ENCODE results near the gene USP24. TPM values are rescaled to one million over a fixed set of nuclear protein-coding genes. Genes with fewer than 3 reads are reported as not detected.
A peak's percentile ranks its signal among the peaks of the same experiment; 100 is the strongest.

Gene USP24
- total and polyA plus RNA-seq, 10 of the 15 experiments (the other 5 are each of a cell fraction or from before 2014, with no cell fraction given) = 4.6 to 36.5 (median 25.3) TPM

GRCh38 chr1:55150880-55151588 is 64.1 kb downstream of the USP24 start:
- ChIA-PET SMC1A (ENCODE audit: uncharacterized antibody, unreplicated experiment) (interaction anchor here (0.6 to 7.2 kb wide), 3 partner anchors 9 to 62 kb away, joined by 3 to 34 read pairs (median 4); no protein-coding TSS in a partner anchor), RAD21 (ENCODE audit: unreplicated experiment) (no interaction called here), CTCF (interaction anchor here (0.6 to 2.0 kb wide), 3 partner anchors 8 to 127 kb away, joined by 3 to 9 read pairs (median 5); no protein-coding TSS in a partner anchor), POLR2A (no interaction called here)
- Histone ChIP-seq H4K20me1 (ENCODE audit: control insufficient read depth, insufficient read depth) (no peaks in the 10 kb centered on the region), H2AFZ (ENCODE audit: control insufficient read depth, low read depth, low read length) (peak overlapping the region; percentile 19; the same call in 1 of the 2 replicates), H3K27me3 (replicated peaks in 1 of 2; ENCODE audit: control insufficient read depth in 2 of 2, insufficient read depth in 2 of 2, low read length in 1 of 2) (no peaks in the 10 kb centered on the region), H3K36me3 (ENCODE audit: control insufficient read depth in 2 of 2, insufficient read depth in 2 of 2, low read length in 1 of 2) (peaks cover 2 to 21% of the 10 kb centered on the region in 2 experiments), H3K9ac (ENCODE audit: control insufficient read depth, insufficient read depth, low read length) (no peak overlapping the region), H3K9me3 (replicated peaks; ENCODE audit: control insufficient read depth, insufficient read depth, low read length) (no peaks in the 10 kb centered on the region), H3K27ac (ENCODE audit: control insufficient read depth, insufficient read depth) (peak overlapping the region; percentile 6), H3K4me1 (ENCODE audit: control insufficient read depth, insufficient read depth, low read length) (peaks cover 11% of the 10 kb centered on the region; the same call in 1 of the 2 replicates), H3K4me3 (peak overlapping the region; percentile 27; the same call in 1 of the 2 replicates), H3K4me2 (ENCODE audit: control insufficient read depth, insufficient read depth) (peak overlapping the region; percentile 45), H3K79me2 (ENCODE audit: control insufficient read depth, insufficient read depth, low read length) (no peaks in the 10 kb centered on the region)
- peak; percentile 71 for FAIRE-seq
- intact Hi-C loops (cut with micrococcal nuclease; ENCODE audit: unreplicated experiment) (no loop called here), in situ Hi-C loops (cut with MboI) (no loop called here)
- WGBS (ENCODE audit: insufficient coverage, insufficient replicate concordance, low lambda C conversion rate, missing lambda C conversion rate) = 68% methylated on average over 2 of the region's 2 CpGs
- peak; percentile 8 for DNase-seq (ENCODE audit: low read depth, low spot score)
- ATAC-seq = peak; percentile 77
- no TSS peak for BruUV-seq (replicated peaks)
- TF ChIP-seq, protein P1, sequence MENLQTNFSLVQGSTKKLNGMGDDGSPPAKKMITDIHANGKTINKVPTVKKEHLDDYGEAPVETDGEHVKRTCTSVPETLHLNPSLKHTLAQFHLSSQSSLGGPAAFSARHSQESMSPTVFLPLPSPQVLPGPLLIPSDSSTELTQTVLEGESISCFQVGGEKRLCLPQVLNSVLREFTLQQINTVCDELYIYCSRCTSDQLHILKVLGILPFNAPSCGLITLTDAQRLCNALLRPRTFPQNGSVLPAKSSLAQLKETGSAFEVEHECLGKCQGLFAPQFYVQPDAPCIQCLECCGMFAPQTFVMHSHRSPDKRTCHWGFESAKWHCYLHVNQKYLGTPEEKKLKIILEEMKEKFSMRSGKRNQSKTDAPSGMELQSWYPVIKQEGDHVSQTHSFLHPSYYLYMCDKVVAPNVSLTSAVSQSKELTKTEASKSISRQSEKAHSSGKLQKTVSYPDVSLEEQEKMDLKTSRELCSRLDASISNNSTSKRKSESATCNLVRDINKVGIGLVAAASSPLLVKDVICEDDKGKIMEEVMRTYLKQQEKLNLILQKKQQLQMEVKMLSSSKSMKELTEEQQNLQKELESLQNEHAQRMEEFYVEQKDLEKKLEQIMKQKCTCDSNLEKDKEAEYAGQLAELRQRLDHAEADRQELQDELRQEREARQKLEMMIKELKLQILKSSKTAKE (IDR thresholded peaks at IDR 0.05; ENCODE audit: low read depth, poor library complexity, severe bottlenecking) = no peak
- TF ChIP-seq RUNX3 (IDR thresholded peaks at IDR 0.05; ENCODE audit: low read length) (0 out of 2 replicates have a peak, but pooled peaks have one; percentile 35), SMAD5 (IDR thresholded peaks at IDR 0.05; ENCODE audit: low read depth) (no peak), SRF (IDR thresholded peaks at IDR 0.05; ENCODE audit: low read depth in 2 of 2, low read length in 2 of 2) (0 out of 4 replicates have a peak, but pooled peaks of 1 of the 2 experiments have one; percentile 41), MTA2 (IDR thresholded peaks at IDR 0.05; ENCODE audit: low read depth) (no peak)

Data from GM12878 (cell line).